Bronchial epithelial cell (primary cell): ENCODE measurements around the gene DIPK1C. TPM values are rescaled to one million over a fixed set of nuclear protein-coding genes. Genes with fewer than 3 reads are reported as not detected.

Experiments
- DNase-seq: peaks from one replicate; pipeline ENCODE4 v3.0.0-alpha.2; 2010; ENCODE audit warnings: low read depth
- FAIRE-seq: peaks from 2 replicates; lab custom pipeline; 2011; peaks lifted over from hg19 to GRCh38; lab: Jason Lieb, UNC
- H3K27me3 ChIP-seq: 2 replicates; pipeline ENCODE4 v1.5.1; 2011; ENCODE audit warnings: low read length; ENCODE audit not compliant: control insufficient read depth, insufficient read depth
- H3K36me3 ChIP-seq: 2 replicates; pipeline ENCODE4 v1.5.1; 2011; ENCODE audit warnings: low read length; ENCODE audit not compliant: control insufficient read depth, insufficient read depth
- H3K4me3 ChIP-seq: 2 replicates; pipeline ENCODE4 v1.5.1; 2011; ENCODE audit warnings: mild to moderate bottlenecking, low read depth, low read length, control low read depth
- total RNA-seq: library from RNA; depleted of rRNA; stranded (reverse); fragments of >200 nt; gene quantifications from 2 replicates; pipeline ENCODE4 v1.2.1, GENCODE V29; 2014
- TF ChIP-seq, protein P1 (sequence below): IDR thresholded peaks from 2 replicates; pipeline ENCODE4 v1.5.1; 2011; ENCODE audit warnings: mild to moderate bottlenecking, moderate library complexity, low read length, control low read depth, inconsistent platforms; ENCODE audit not compliant: insufficient read depth, severe bottlenecking

Gene DIPK1C
- total RNA-seq, 1 donor from 2014 or later: not detected

DNA sequence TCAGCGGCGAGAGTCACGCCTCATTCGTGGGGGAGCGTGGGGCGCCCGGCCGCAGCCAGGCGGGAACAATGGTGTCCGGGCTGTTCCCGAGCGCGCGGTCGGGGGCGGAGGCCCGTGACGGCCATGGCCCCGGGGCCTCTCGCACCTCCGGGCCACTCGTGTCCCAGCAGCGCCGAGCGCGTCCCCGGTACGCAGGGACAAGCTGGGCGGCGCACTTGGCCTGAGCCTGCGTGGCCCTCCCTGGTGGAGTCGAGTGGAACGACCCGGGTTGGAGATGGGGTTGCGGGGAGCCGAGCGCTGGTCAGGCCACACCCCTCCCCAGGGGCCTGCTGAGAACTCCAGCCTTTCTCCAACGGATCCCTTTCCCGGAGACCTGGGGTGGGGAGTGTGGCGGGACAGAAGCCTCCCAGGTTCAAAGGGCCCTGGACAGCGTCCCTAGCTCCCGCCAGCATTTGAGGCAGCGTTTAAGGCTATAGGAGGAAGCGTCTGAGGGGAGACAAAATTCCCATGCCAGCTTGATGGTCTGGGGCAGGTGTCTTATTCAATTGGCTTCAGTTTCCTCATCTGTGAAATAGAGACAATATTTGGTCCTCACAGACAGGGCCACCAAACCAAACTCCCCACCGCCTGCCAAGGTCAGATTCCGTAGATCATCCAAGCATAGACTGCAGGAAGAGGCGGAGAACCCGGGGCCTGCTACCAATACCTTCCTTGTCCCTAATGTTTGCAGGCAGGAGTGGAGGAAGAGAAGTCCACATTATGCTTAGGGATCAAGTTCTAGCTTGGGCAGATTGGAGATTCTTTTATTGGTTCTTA, 39.6 kb upstream of the DIPK1C start:
- DNase-seq (peak; percentile 6), FAIRE-seq (no peak)
- TF ChIP-seq, protein P1, sequence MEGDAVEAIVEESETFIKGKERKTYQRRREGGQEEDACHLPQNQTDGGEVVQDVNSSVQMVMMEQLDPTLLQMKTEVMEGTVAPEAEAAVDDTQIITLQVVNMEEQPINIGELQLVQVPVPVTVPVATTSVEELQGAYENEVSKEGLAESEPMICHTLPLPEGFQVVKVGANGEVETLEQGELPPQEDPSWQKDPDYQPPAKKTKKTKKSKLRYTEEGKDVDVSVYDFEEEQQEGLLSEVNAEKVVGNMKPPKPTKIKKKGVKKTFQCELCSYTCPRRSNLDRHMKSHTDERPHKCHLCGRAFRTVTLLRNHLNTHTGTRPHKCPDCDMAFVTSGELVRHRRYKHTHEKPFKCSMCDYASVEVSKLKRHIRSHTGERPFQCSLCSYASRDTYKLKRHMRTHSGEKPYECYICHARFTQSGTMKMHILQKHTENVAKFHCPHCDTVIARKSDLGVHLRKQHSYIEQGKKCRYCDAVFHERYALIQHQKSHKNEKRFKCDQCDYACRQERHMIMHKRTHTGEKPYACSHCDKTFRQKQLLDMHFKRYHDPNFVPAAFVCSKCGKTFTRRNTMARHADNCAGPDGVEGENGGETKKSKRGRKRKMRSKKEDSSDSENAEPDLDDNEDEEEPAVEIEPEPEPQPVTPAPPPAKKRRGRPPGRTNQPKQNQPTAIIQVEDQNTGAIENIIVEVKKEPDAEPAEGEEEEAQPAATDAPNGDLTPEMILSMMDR: peak; percentile 3
- no peaks in the 10 kb centered on the region for H3K27me3 ChIP-seq
- H3K36me3 ChIP-seq: no peaks in the 10 kb centered on the region
- peak overlapping the region; percentile 96 for H3K4me3 ChIP-seq

DNA sequence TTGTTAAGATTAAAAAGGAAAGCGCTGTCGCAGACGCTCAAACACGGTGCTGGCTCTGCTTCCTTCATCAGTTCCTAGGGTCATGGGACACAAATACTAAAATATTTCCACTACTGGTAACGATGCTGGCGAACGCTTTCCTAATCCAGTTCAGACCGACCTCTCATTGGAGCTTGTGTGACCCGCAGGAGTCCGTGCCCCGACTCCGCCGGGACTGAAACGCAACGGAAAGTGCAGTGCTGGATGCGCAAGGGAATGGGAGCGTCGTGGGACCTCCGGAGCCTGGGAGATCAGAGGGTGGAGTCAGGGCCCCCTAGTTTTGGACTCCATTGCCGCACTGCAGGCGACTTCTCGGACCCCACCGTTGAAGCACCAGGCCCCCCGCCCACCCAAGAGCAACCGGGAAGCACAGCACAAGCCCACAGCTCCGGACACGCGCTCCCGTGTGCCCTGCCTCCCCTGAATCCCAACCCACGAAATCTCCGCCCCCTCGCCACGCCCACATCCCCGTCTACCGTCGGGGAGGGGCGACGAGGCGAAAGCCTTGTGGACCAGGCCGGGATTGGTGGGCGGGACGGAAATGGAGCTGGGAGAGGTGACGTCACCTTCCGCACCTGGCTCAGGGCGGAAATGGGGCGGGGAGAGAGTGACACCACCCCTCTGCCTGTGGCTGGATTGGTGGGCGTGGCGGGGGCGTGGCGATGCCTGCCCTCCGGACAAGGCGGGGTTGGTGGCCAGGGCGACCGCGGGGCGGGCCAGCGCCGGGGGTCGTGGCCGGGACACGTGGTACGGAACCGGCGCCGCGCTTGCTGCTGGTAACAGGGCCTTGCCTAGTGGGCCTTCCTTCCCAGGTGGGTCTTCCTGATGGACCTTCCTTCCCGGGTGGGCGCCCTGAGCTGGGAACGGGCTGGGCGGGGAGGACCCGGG, 38.7 kb upstream of the DIPK1C start, which contains the start of gene CNDP2:
TSS of gene CNDP2 (plus strand) at position 783 of the 927 bp plus-strand sequence. CDS start 3,611 bp downstream, outside the sequence.
- FAIRE-seq (no peak), DNase-seq (peak; percentile 95)
- Histone ChIP-seq H3K27me3 (no peaks in the 10 kb centered on the region), H3K36me3 (no peaks in the 10 kb centered on the region), H3K4me3 (peak within 1 kb of the TSS; percentile 96)
- TF ChIP-seq, protein P1: no peak

DNA sequence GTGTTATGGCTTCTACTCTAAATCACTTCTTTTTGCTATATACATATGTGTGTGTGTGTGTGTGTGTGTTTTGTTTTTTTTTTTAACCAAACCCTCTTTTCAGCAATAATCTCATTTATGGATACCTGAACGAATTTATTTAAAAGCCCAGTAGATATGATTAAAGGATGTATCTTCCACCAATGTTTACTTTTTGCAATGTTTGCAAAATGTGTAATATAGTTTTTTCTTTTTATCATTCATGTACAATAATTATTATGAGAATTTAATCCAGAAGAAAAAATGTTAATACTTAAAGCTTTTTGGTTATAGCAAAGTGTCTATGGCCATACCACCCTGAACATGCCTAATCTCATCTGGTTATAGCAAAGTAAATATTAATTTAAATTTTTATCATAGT, 37.4 kb upstream of the DIPK1C start:
- Histone ChIP-seq H3K4me3 (no peak overlapping the region), H3K36me3 (no peaks in the 10 kb centered on the region), H3K27me3 (no peaks in the 10 kb centered on the region)
- FAIRE-seq (no peak), DNase-seq (no peak)
- TF ChIP-seq, protein P1: no peak

DNA sequence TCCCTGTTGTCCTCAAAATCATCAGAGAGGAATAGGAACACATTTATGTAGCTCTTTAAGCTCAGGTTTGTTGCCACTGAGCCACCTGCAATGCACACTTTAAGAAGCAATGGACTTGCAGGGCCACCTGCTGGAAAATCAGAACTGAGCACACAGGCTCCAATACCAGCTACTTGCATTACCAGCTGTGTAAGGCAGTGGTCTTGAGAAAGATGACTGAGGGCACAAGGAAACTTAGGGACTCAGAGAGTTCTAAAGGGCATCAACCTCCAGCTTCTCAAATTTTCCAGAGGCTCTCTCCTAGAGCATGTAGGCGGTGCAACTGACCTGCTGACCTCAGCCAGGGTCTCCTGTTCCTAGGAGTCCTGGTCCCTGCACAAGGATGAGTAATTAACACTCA, 36.6 kb upstream of the DIPK1C start:
- no peak overlapping the region for H3K4me3 ChIP-seq
- no peaks in the 10 kb centered on the region for H3K36me3 ChIP-seq
- TF ChIP-seq, protein P1: peak; percentile 81
- FAIRE-seq (no peak), DNase-seq (peak; percentile 67)
- no peaks in the 10 kb centered on the region for H3K27me3 ChIP-seq

DNA sequence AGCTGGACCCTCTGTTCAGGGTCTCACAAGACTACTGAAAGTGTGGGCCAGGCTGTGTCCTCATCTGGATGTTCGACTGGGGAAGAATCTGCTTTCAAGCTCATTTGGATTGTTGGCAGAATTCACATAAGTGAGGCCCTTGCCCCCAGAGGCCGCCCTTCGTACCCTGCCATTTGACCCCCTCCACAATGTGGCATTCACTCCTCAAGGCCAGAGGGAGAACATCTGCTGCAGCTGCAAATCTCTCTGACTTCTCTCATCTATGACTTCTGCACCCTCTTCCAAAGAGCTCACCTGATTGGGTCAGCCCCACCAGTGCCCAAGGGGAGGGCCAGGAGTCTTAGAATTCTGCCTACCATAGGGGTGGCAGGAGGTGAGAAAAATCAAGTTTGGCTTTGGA, 35.2 kb upstream of the DIPK1C start:
- no peak for FAIRE-seq
- H3K36me3 ChIP-seq: no peaks in the 10 kb centered on the region
- no peak for DNase-seq
- TF ChIP-seq, protein P1: no peak
- H3K27me3 ChIP-seq: no peaks in the 10 kb centered on the region
- no peak overlapping the region for H3K4me3 ChIP-seq
